OCI-LY1 (cell line): ENCODE data around the gene CDH26.

Source experiments
- H2AFZ ChIP-seq: fragments of 200-600 bp; sonication (generic), shearing (Covaris generic); 2 replicates; pipeline ENCODE4 v1.6.0; 2014; ENCODE audit warnings: antibody characterized with exemption, mild to moderate bottlenecking, low read length
- H3F3A ChIP-seq: fragments of 200-600 bp; sonication (generic), shearing (Covaris generic); 2 replicates; pipeline ENCODE4 v1.6.0; 2014; ENCODE audit warnings: mild to moderate bottlenecking, antibody characterized with exemption, low read length, moderate library complexity; ENCODE audit not compliant: insufficient read depth
- H3K27ac ChIP-seq: fragments of 200-600 bp; sonication (generic); 2 replicates; pipeline ENCODE4 v1.5.1; 2014; ENCODE audit warnings: low read length, mixed run types, mild to moderate bottlenecking, low read depth; ENCODE audit not compliant: poor library complexity, severe bottlenecking
- H3K27me3 ChIP-seq: fragments of 200-600 bp; sonication (generic); 2 replicates; pipeline ENCODE4 v1.6.0; 2014; ENCODE audit warnings: antibody characterized with exemption, mild to moderate bottlenecking, low read length, moderate library complexity; ENCODE audit not compliant: insufficient read depth
- H3K36me3 ChIP-seq: fragments of 200-600 bp; sonication (generic); 2 replicates; pipeline ENCODE4 v1.6.1; 2014; ENCODE audit warnings: mild to moderate bottlenecking, antibody characterized with exemption, low read length, moderate library complexity, mixed read lengths; ENCODE audit not compliant: insufficient read depth
- H3K4me1 ChIP-seq: fragments of 200-600 bp; sonication (generic); 2 replicates; pipeline ENCODE4 v1.5.1; 2014; ENCODE audit warnings: mild to moderate bottlenecking, low read length, moderate library complexity; ENCODE audit not compliant: insufficient read depth, severe bottlenecking
- H3K4me2 ChIP-seq: fragments of 200-600 bp; sonication (generic), shearing (Covaris generic); 2 replicates; pipeline ENCODE4 v1.6.1; 2014; ENCODE audit warnings: low read length
- H3K4me3 ChIP-seq: fragments of 200-600 bp; sonication (generic); 2 replicates; pipeline ENCODE4 v1.5.1; 2014; ENCODE audit warnings: low read length, low read depth, mild to moderate bottlenecking, mixed read lengths; ENCODE audit not compliant: poor library complexity, severe bottlenecking
- H3K79me2 ChIP-seq: fragments of 200-600 bp; shearing (Covaris generic); 2 replicates; pipeline ENCODE4 v1.6.1; 2016; ENCODE audit warnings: mixed run types, low read length, mixed read lengths; ENCODE audit not compliant: insufficient read depth
- H3K9ac ChIP-seq: fragments of 200-600 bp; sonication (generic), shearing (Covaris generic); 2 replicates; pipeline ENCODE4 v1.6.1; 2014; ENCODE audit warnings: mild to moderate bottlenecking, low read length, mixed read lengths
- H3K9me2 ChIP-seq: fragments of 200-600 bp; sonication (generic), shearing (Covaris generic); 2 replicates; pipeline ENCODE4 v1.6.1; 2014; ENCODE audit warnings: low read depth, mild to moderate bottlenecking, low read length, mixed read lengths
- H3K9me3 ChIP-seq: fragments of 200-600 bp; shearing (Covaris generic); 2 replicates; pipeline ENCODE4 v1.6.1; 2014; ENCODE audit warnings: low read length, mixed read lengths
- H4K20me1 ChIP-seq: fragments of 200-600 bp; sonication (generic), shearing (Covaris generic); 2 replicates; pipeline ENCODE4 v1.6.0; 2016; ENCODE audit warnings: mild to moderate bottlenecking, low read length; ENCODE audit not compliant: insufficient read depth
- CTCF ChIP-seq: fragments of 200-600 bp; sonication (generic), shearing (Covaris generic); IDR thresholded peaks from 2 replicates; pipeline ENCODE4 v1.5.1; 2017; ENCODE audit warnings: mild to moderate bottlenecking, antibody characterized with exemption, low read length, moderate library complexity, mixed read lengths
- EZH2 ChIP-seq: fragments of 200-600 bp; sonication (generic), shearing (Covaris generic); IDR thresholded peaks from 2 replicates; pipeline ENCODE4 v1.8.0; 2017; ENCODE audit warnings: borderline replicate concordance, mixed run types, mild to moderate bottlenecking, antibody characterized with exemption, low read length, moderate library complexity, mixed read lengths

Gene CDH26

GRCh38 chr20:60063739-60064380, 105.6 kb downstream of the CDH26 start:
- Histone ChIP-seq H3K9me3 (no peaks in the 10 kb centered on the region), H3K4me3 (no peak overlapping the region), H3K79me2 (no peaks in the 10 kb centered on the region), H3K9me2 (no peaks in the 10 kb centered on the region), H3K4me1 (no peaks in the 10 kb centered on the region), H3K9ac (no peak overlapping the region), H4K20me1 (no peaks in the 10 kb centered on the region), H3K27ac (no peak overlapping the region), H2AFZ (no peak overlapping the region), H3K4me2 (no peak overlapping the region), H3F3A (no peaks in the 10 kb centered on the region), H3K36me3 (no peaks in the 10 kb centered on the region), H3K27me3 (no peaks in the 10 kb centered on the region; the same call in 1 of the 2 replicates)
- TF ChIP-seq EZH2 (no peak), CTCF (no peak)
